DMS53 (cell line): ENCODE measurements around the gene RPUSD1.
"Not testable (repeated sequence)": the region's sequence is repeated elsewhere in the genome, so short reads cannot be mapped to it uniquely, and the experiment has no call there.

ENCODE experiments used
- DNase-seq: peaks from one replicate; lab custom pipeline; 2025; lab: John Stamatoyannopoulos, UW

RPUSD1 gene

GRCh38 chr16:787978-788398 lies at the start of gene RPUSD1:
RPUSD1 (minus strand) TSS chr16:788381; CDS start chr16:787737, 644 bp downstream.
- DNase-seq: no peak

GRCh38 chr16:836822-837221 lies 48.6 kb upstream of the RPUSD1 start:
- not testable (repeated sequence) for DNase-seq

- DNase-seq: no peak
Observed at GRCh38 chr16:836221-836620, 48.0 kb upstream of the RPUSD1 start.

- DNase-seq: no peak
Observed at GRCh38 chr16:835373-835772, 47.2 kb upstream of the RPUSD1 start.

- no peak for DNase-seq
Observed at GRCh38 chr16:833411-833810, 45.2 kb upstream of the RPUSD1 start.

GRCh38 chr16:832652-833336 lies 44.6 kb upstream of the RPUSD1 start:
- no peak for DNase-seq

- no peak for DNase-seq
Observed at GRCh38 chr16:831571-832413, 43.6 kb upstream of the RPUSD1 start.

GRCh38 chr16:830871-831570 lies 42.8 kb upstream of the RPUSD1 start:
- no peak for DNase-seq

- DNase-seq: no peak
Observed at GRCh38 chr16:830107-830870, 42.1 kb upstream of the RPUSD1 start.

GRCh38 chr16:828891-829290 lies 40.7 kb upstream of the RPUSD1 start:
- no peak for DNase-seq

GRCh38 chr16:827513-827912 lies 39.3 kb upstream of the RPUSD1 start:
- no peak for DNase-seq

GRCh38 chr16:825341-826061 lies 37.3 kb upstream of the RPUSD1 start:
- DNase-seq: no peak

- DNase-seq: no peak
Observed at GRCh38 chr16:824601-825000, 36.4 kb upstream of the RPUSD1 start.

- DNase-seq: no peak
Observed at GRCh38 chr16:824194-824593, 36.0 kb upstream of the RPUSD1 start.

GRCh38 chr16:822909-823297 lies 34.7 kb upstream of the RPUSD1 start:
- no peak for DNase-seq

GRCh38 chr16:822174-822908 lies 34.2 kb upstream of the RPUSD1 start:
- DNase-seq: peak; percentile 48

GRCh38 chr16:821751-822150 lies 33.6 kb upstream of the RPUSD1 start:
- no peak for DNase-seq

- DNase-seq: no peak
Observed at GRCh38 chr16:820748-821147, 32.6 kb upstream of the RPUSD1 start.

- not testable (repeated sequence) for DNase-seq
Observed at GRCh38 chr16:820044-820408, 31.8 kb upstream of the RPUSD1 start.

- no peak for DNase-seq
Observed at GRCh38 chr16:819336-820043, 31.3 kb upstream of the RPUSD1 start.
